GM23248 (cell line): ENCODE measurements around the gene TFF1.

Experiments
- EZH2 ChIP-seq: fragments of 200-600 bp; sonication (generic); IDR thresholded peaks from 2 replicates; pipeline ENCODE4 v1.6.1; 2018; ENCODE audit warnings: antibody characterized with exemption, mild to moderate bottlenecking; ENCODE audit not compliant: insufficient read depth, poor library complexity, severe bottlenecking
- EZH2phosphoT487 ChIP-seq: fragments of 200-600 bp; sonication (generic); IDR thresholded peaks from 2 replicates; pipeline ENCODE4 v1.6.1; 2018; ENCODE audit warnings: antibody characterized with exemption, moderate library complexity, mild to moderate bottlenecking, low read depth; ENCODE audit not compliant: insufficient read depth

DNA sequence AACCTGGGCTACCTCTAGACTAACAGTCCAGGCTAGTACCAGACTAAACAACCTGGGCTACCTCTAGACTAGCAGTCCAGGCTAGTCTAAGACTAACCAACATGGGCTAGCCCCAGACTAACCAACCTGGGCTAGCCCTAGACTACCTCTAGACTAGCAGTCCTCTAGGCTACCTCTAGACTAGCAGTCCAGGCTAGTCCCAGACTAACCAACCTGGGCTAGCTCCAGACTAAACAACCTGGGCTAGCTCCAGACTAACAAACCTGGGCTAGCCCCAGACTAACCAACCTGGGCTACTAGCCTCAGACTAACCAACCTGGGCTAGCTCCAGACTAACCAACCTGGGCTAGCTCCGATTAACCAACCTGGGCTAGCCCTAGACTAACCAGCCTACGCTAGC, 17.6 kb downstream of the TFF1 start:
- TF ChIP-seq EZH2 (no peak), EZH2phosphoT487 (no peak)
